DOHH2 (cell line): Measurements from ENCODE around the gene TNFRSF11A.
A peak's percentile ranks its signal among the peaks of the same experiment; 100 is the strongest.

Experiments
- H3F3A ChIP-seq: fragments of 200-600 bp; sonication (generic), shearing (Covaris generic); 2 replicates; pipeline ENCODE4 v1.6.0; 2016; ENCODE audit warnings: antibody characterized with exemption, mild to moderate bottlenecking; ENCODE audit not compliant: control insufficient read depth, insufficient read depth
- H3K27ac ChIP-seq: fragments of 200-600 bp; sonication (generic); 2 replicates; pipeline ENCODE4 v1.5.1; 2014; ENCODE audit warnings: low read depth, mild to moderate bottlenecking, low read length, moderate library complexity
- H3K27me3 ChIP-seq: fragments of 200-600 bp; sonication (generic); 2 replicates; pipeline ENCODE4 v1.6.1; 2014; ENCODE audit warnings: mild to moderate bottlenecking, low read length, mixed read lengths; ENCODE audit not compliant: control insufficient read depth
- H3K36me3 ChIP-seq: fragments of 200-600 bp; sonication (generic); 2 replicates; pipeline ENCODE4 v1.6.1; 2014; ENCODE audit warnings: mild to moderate bottlenecking, low read length, moderate library complexity, mixed read lengths; ENCODE audit not compliant: control insufficient read depth
- H3K4me1 ChIP-seq: fragments of 200-600 bp; sonication (generic); 2 replicates; pipeline ENCODE4 v1.6.1; 2014; ENCODE audit warnings: mild to moderate bottlenecking, low read length, mixed read lengths; ENCODE audit not compliant: control insufficient read depth
- H3K4me2 ChIP-seq: fragments of 200-600 bp; sonication (generic); 2 replicates; pipeline ENCODE4 v1.6.0; 2014; ENCODE audit warnings: mild to moderate bottlenecking, low read length, moderate library complexity
- H3K4me3 ChIP-seq: fragments of 200-600 bp; sonication (generic); 2 replicates; pipeline ENCODE4 v1.5.1; 2014; ENCODE audit warnings: mild to moderate bottlenecking, low read length, mixed read lengths
- H3K79me2 ChIP-seq: fragments of 200-600 bp; sonication (generic); 2 replicates; pipeline ENCODE4 v1.6.1; 2014; ENCODE audit warnings: mild to moderate bottlenecking, low read length, mixed read lengths; ENCODE audit not compliant: control insufficient read depth
- H3K9me2 ChIP-seq: fragments of 200-600 bp; sonication (generic); replicated peaks from 2 replicates; pipeline ENCODE4 v1.6.1; 2014; ENCODE audit warnings: mild to moderate bottlenecking, low read length, mixed read lengths; ENCODE audit not compliant: control insufficient read depth
- H3K9me3 ChIP-seq: fragments of 200-600 bp; sonication (generic); 2 replicates; pipeline ENCODE4 v1.6.1; 2014; ENCODE audit warnings: antibody characterized with exemption, low read length, mixed read lengths; ENCODE audit not compliant: control insufficient read depth, insufficient read depth
- H4K20me1 ChIP-seq: fragments of 200-600 bp; sonication (generic); 2 replicates; pipeline ENCODE4 v1.6.0; 2014; ENCODE audit warnings: low read depth, mild to moderate bottlenecking, antibody characterized with exemption, low read length, moderate library complexity; ENCODE audit not compliant: control insufficient read depth, insufficient read depth
- CTCF ChIP-seq: fragments of 200-600 bp; sonication (generic); IDR thresholded peaks from one replicate; pipeline ENCODE4 v1.5.1; 2014; ENCODE audit warnings: antibody characterized with exemption, mild to moderate bottlenecking, low read depth, low read length; ENCODE audit not compliant: poor library complexity, severe bottlenecking
- EZH2phosphoT487 ChIP-seq: fragments of 200-600 bp; sonication (generic); IDR thresholded peaks from 2 replicates; pipeline ENCODE4 v1.6.1; 2017; ENCODE audit warnings: borderline replicate concordance, mild to moderate bottlenecking, antibody characterized with exemption, low read length, moderate library complexity, mixed read lengths

Gene TNFRSF11A

GRCh38 chr18:62413206-62413605 is 88.1 kb downstream of the TNFRSF11A start:
- no peaks in the 10 kb centered on the region; the same call in 1 of the 2 replicates for H3K9me3 ChIP-seq
- H3K36me3 ChIP-seq, result no peaks in the 10 kb centered on the region
- no peak overlapping the region for H3K4me2 ChIP-seq
- no peak overlapping the region for H3K27ac ChIP-seq
- no peaks in the 10 kb centered on the region for H3K27me3 ChIP-seq
- no peaks in the 10 kb centered on the region for H3K9me2 ChIP-seq
- H3K4me3 ChIP-seq, result no peak overlapping the region
- TF ChIP-seq CTCF (no peak), EZH2phosphoT487 (no peak)
- H3K79me2 ChIP-seq, result no peaks in the 10 kb centered on the region
- H4K20me1 ChIP-seq, result no peaks in the 10 kb centered on the region
- peaks cover 6% of the 10 kb centered on the region for H3K4me1 ChIP-seq
- H3F3A ChIP-seq, result no peaks in the 10 kb centered on the region

- Histone ChIP-seq H3K9me2 (no peaks in the 10 kb centered on the region), H3K27ac (no peak overlapping the region), H3K4me2 (no peak overlapping the region), H3K4me1 (peaks cover 19% of the 10 kb centered on the region), H3K79me2 (no peaks in the 10 kb centered on the region), H4K20me1 (no peaks in the 10 kb centered on the region), H3K4me3 (no peak overlapping the region), H3K27me3 (no peaks in the 10 kb centered on the region), H3F3A (no peaks in the 10 kb centered on the region), H3K36me3 (no peaks in the 10 kb centered on the region), H3K9me3 (no peaks in the 10 kb centered on the region)
- TF ChIP-seq EZH2phosphoT487 (no peak), CTCF (no peak)
These were observed 93.1 kb downstream of the TNFRSF11A start for GRCh38 chr18:62418258-62418657.

- Histone ChIP-seq H3F3A (no peaks in the 10 kb centered on the region), H3K27me3 (no peaks in the 10 kb centered on the region), H3K36me3 (no peaks in the 10 kb centered on the region), H3K79me2 (no peaks in the 10 kb centered on the region), H3K9me3 (no peaks in the 10 kb centered on the region), H3K4me2 (peak overlapping the region; percentile 50), H3K27ac (no peak overlapping the region), H3K4me3 (peak overlapping the region; percentile 37), H3K9me2 (no peaks in the 10 kb centered on the region), H4K20me1 (no peaks in the 10 kb centered on the region), H3K4me1 (peaks cover 19% of the 10 kb centered on the region)
- TF ChIP-seq CTCF (no peak), EZH2phosphoT487 (no peak)
These were observed 95.0 kb downstream of the TNFRSF11A start for GRCh38 chr18:62420151-62420512.
